ENCODE data around the gene FAM25G.

FAM25G gene

GRCh38 chr10:47447209-47447608 is 44.3 kb downstream of the FAM25G start:
- DNase-seq = no peak

GRCh38 chr10:47445720-47446119 is 45.8 kb downstream of the FAM25G start:
- DNase-seq = no peak

GRCh38 chr10:47444047-47444446 is 47.5 kb downstream of the FAM25G start:
- no peak for DNase-seq

GRCh38 chr10:47443145-47443544 is 48.4 kb downstream of the FAM25G start:
- DNase-seq = no peak

- DNase-seq = no peak
Measured at GRCh38 chr10:47442351-47442750, 49.1 kb downstream of the FAM25G start.

- DNase-seq = no peak
Measured at GRCh38 chr10:47441938-47442337, 49.6 kb downstream of the FAM25G start.

- no peak for DNase-seq
Measured at GRCh38 chr10:47440207-47440606, 51.3 kb downstream of the FAM25G start.

- DNase-seq = no peak
Measured at GRCh38 chr10:47438857-47439474, 52.5 kb downstream of the FAM25G start.
